Progenitor cell of endocrine pancreas (in vitro differentiated cells): ENCODE data around the gene CCDC148. TPM values are rescaled to one million over a fixed set of nuclear protein-coding genes. Genes with fewer than 3 reads are reported as not detected.

Experiments
- DNase-seq: peaks from one replicate; pipeline ENCODE4 v3.0.0; 2021; ENCODE audit warnings: low spot score; ENCODE audit not compliant: unreplicated experiment
- H3K27ac Mint-ChIP-seq: 2 replicates; pipeline ENCODE4 v1.8.0; 2021; ENCODE audit warnings: mild to moderate bottlenecking, moderate library complexity, mixed read lengths
- H3K27me3 Mint-ChIP-seq: 2 replicates; pipeline ENCODE4 v1.8.0; 2021; ENCODE audit warnings: mixed read lengths
- H3K36me3 Mint-ChIP-seq: 2 replicates; pipeline ENCODE4 v1.8.0; 2022; ENCODE audit warnings: mixed read lengths; ENCODE audit not compliant: insufficient read depth
- H3K4me1 Mint-ChIP-seq: 2 replicates; pipeline ENCODE4 v1.8.0; 2021; ENCODE audit warnings: low read depth, mixed read lengths
- H3K4me3 Mint-ChIP-seq: 2 replicates; pipeline ENCODE4 v1.8.0; 2021; ENCODE audit warnings: low read depth, mild to moderate bottlenecking, moderate library complexity, mixed read lengths
- H3K9me3 Mint-ChIP-seq: 2 replicates; pipeline ENCODE4 v1.8.0; 2021; ENCODE audit warnings: low read depth, mixed read lengths
- CTCF ChIP-seq: fragments of 200-600 bp; sonication (generic); IDR thresholded peaks from one replicate; pipeline ENCODE4 v1.5.0; 2021; ENCODE audit warnings: antibody characterized with exemption, mild to moderate bottlenecking; ENCODE audit not compliant: unreplicated experiment
- total RNA-seq: library from RNA; stranded (reverse); gene quantifications from 2 replicates; pipeline ENCODE4 v1.2.1, GENCODE V29; 2021

CCDC148 gene
- total RNA-seq, 1 donor from 2014 or later, result 3.9 TPM

GRCh38 chr2:158153270-158154015 is 303.1 kb downstream of the CCDC148 start:
- H3K4me1 Mint-ChIP-seq, result peaks cover 2% of the 10 kb centered on the region
- no peak overlapping the region for H3K27ac Mint-ChIP-seq
- no peaks in the 10 kb centered on the region for H3K36me3 Mint-ChIP-seq
- no peak for TF ChIP-seq CTCF
- peaks cover 15% of the 10 kb centered on the region for H3K9me3 Mint-ChIP-seq
- no peak for DNase-seq
- H3K4me3 Mint-ChIP-seq, result no peak overlapping the region
- H3K27me3 Mint-ChIP-seq, result no peaks in the 10 kb centered on the region

GRCh38 chr2:158144914-158145625 is 311.5 kb downstream of the CCDC148 start:
- no peak for TF ChIP-seq CTCF
- no peak overlapping the region for H3K27ac Mint-ChIP-seq
- H3K4me3 Mint-ChIP-seq, result no peak overlapping the region
- H3K4me1 Mint-ChIP-seq, result no peaks in the 10 kb centered on the region
- peaks cover 1% of the 10 kb centered on the region for H3K36me3 Mint-ChIP-seq
- no peaks in the 10 kb centered on the region for H3K27me3 Mint-ChIP-seq
- peaks cover 26% of the 10 kb centered on the region for H3K9me3 Mint-ChIP-seq
- no peak for DNase-seq

- Mint-ChIP-seq H3K9me3 (peaks cover 20% of the 10 kb centered on the region), H3K4me1 (no peaks in the 10 kb centered on the region), H3K27me3 (no peaks in the 10 kb centered on the region), H3K27ac (no peak overlapping the region), H3K36me3 (peaks cover 1% of the 10 kb centered on the region), H3K4me3 (no peak overlapping the region)
- no peak for DNase-seq
- TF ChIP-seq CTCF, result no peak
Measured at GRCh38 chr2:158143703-158144360, 312.7 kb downstream of the CCDC148 start.

- DNase-seq, result no peak
- H3K9me3 Mint-ChIP-seq, result peaks cover 17% of the 10 kb centered on the region
- no peak overlapping the region for H3K27ac Mint-ChIP-seq
Measured at GRCh38 chr2:158142568-158143332, 313.8 kb downstream of the CCDC148 start.

More at GRCh38 chr2:158142568-158143332, 313.8 kb downstream of the CCDC148 start:
- H3K36me3 Mint-ChIP-seq, result peaks cover 1% of the 10 kb centered on the region
- H3K27me3 Mint-ChIP-seq, result no peaks in the 10 kb centered on the region
- TF ChIP-seq CTCF, result no peak
- no peak overlapping the region for H3K4me3 Mint-ChIP-seq
- H3K4me1 Mint-ChIP-seq, result no peaks in the 10 kb centered on the region
